Fibroblast of the aortic adventitia (primary cell): ENCODE measurements around the gene OR10H4. TPM values are rescaled to one million over a fixed set of nuclear protein-coding genes. Genes with fewer than 3 reads are reported as not detected.

Source experiments
- DNase-seq: peaks from one replicate; pipeline ENCODE4 v3.0.0-alpha.2; 2010; ENCODE audit warnings: low read depth
- H3K4me3 ChIP-seq: 2 replicates; pipeline ENCODE4 v1.5.1; 2011; ENCODE audit warnings: low read depth, mild to moderate bottlenecking, control low read depth, low read length, moderate library complexity
- CTCF ChIP-seq: IDR thresholded peaks from 2 replicates; pipeline ENCODE4 v1.5.1; 2011; ENCODE audit warnings: mild to moderate bottlenecking, low read length, control low read depth, inconsistent platforms; ENCODE audit not compliant: insufficient read depth
- total RNA-seq: library from RNA; depleted of rRNA; stranded (reverse); fragments of >200 nt; gene quantifications from 2 replicates; pipeline ENCODE4 v1.2.3, GENCODE V29; 2012; ENCODE audit warnings: low replicate concordance

OR10H4 gene
- total RNA-seq, 1 donor, result not detected

DNA sequence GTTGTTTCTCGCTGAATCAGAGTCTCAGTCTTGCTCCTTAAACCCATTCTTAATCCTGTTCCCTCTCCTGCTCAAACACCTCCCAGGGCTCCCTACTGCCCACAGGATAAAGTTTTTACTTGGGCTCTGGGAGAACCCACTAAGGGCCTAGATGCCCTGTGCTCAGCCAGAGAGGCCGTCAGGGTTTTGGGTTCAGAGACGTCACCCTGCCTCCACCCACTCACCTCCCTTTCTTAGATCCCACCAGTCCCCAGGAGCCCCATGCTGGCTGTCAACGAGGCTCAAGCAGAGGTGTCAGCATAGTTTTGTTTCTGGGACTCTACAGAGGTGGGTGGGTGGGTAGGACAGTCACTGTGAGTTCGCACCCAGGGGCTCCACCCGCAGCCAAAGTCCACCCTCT is 35.4 kb upstream of the OR10H4 start:
- no peak for TF ChIP-seq CTCF
- no peak overlapping the region for H3K4me3 ChIP-seq
- no peak for DNase-seq

GRCh38 chr19:15913830-15914229 is 35.0 kb upstream of the OR10H4 start:
- no peak for DNase-seq
- no peak for TF ChIP-seq CTCF

DNA sequence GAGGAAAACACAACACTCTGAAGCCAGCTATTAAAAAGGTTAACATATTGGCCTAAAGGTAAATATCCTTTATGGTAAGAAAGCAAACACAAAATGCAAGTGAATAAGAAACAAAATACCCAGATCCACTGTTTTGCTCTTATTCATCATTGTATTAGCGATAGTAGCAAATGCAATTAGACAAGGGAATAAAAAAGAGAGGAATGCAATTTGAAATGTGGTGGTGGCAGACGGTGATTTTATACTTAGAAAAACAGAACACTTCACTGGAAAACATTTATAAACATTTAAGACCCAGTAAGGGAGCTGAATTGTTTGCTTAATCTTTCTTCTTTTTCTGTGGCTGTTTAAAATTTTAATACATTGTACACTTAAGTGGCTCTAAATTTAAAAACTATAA is 33.7 kb upstream of the OR10H4 start:
- no peak for TF ChIP-seq CTCF
- H3K4me3 ChIP-seq, result no peak overlapping the region
- no peak for DNase-seq

More at GRCh38 chr19:15913830-15914229, 35.0 kb upstream of the OR10H4 start:
- H3K4me3 ChIP-seq, result no peak overlapping the region

DNA sequence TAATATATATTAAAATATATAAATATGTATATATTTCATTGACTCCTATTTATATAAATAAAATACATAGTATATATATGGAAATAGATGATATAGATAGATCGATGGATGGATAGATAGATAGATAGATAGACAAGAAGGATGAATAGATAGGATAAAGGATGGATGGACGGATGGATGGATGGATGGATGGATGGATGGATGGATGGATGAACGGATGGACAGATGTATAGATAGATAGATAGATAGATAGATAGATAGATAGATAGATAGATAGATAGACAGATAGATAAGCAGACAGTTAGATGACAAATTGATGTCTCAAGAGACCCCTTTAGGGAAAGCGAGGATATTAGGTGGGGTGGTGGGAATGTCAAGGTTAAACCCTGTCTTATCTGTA is 29.6 kb upstream of the OR10H4 start:
- no peak overlapping the region for H3K4me3 ChIP-seq
- no peak for TF ChIP-seq CTCF
- no peak for DNase-seq

- TF ChIP-seq CTCF, result no peak
- no peak overlapping the region for H3K4me3 ChIP-seq
Measured at GRCh38 chr19:15922021-15922420, 26.8 kb upstream of the OR10H4 start.

DNA sequence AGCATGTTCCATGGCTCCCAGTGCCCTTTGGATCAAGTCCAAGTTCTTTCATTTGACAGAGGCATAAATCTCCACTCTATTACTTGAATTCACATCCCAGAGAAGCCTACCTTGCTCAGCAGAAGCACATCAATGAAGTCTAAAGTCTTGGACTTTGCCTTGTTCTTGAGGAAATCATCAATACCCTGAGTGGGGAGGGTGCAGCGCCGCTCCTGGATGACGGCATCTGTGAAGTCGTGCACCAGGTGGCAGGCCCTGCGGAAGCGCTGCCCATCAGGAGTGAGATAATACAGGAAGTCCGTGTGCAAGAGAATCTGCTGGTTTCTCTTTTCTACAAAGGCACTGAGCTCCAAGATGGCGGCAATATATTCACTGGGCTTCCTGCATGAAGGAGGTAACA is 25.1 kb upstream of the OR10H4 start:
- no peak overlapping the region for H3K4me3 ChIP-seq
- no peak for TF ChIP-seq CTCF
- DNase-seq, result no peak

More at GRCh38 chr19:15922021-15922420, 26.8 kb upstream of the OR10H4 start:
- no peak for DNase-seq

DNA sequence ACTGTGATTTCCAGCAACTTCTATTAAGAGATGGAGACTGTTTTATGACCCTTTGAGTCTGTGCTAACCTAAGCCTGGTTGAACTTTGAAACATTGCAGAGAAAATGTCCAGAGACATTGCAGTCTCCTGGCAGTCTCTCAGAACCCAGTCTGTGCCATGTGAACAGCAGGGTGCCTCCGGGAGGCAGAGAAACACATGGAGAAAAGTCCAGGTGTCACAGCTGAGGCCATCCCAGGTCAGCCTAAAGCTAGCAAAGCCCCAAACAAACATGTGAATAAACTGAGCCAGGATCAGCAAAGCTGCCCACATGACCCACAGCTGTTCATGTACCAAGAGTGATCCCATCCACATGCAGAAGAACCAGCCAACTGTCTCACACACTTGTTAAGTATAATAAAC is 22.3 kb upstream of the OR10H4 start:
- no peak overlapping the region for H3K4me3 ChIP-seq
- no peak for TF ChIP-seq CTCF
- no peak for DNase-seq
